Measurements from ENCODE around the gene CREB3L4. TPM values are rescaled to one million over a fixed set of nuclear protein-coding genes. Genes with fewer than 3 reads are reported as not detected.

The CREB3L4 gene
- total and polyA plus RNA-seq, 2 donors (not counting 3 experiments of a cell fraction or from before 2014, with no cell fraction given) = 8.1 to 12.1 TPM

DNA sequence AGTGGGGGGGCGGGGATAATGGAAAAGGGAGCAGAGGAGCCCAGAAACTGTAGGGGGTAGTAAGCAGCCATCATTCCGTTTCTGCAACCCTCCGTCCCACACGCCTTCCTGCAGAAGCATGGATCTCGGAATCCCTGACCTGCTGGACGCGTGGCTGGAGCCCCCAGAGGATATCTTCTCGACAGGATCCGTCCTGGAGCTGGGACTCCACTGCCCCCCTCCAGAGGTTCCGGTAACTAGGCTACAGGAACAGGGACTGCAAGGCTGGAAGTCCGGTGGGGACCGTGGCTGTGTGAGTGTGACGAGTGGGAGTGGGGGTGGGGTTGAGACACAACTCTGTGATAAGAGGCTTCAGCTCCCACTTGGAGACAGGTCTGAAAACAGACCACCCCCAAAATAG, 706 bp downstream of the CREB3L4 start:
- ChIA-PET POLR2A (no interaction called here), CTCF (interaction anchor here (2.4 to 4.7 kb wide), 3 partner anchors 9 to 23 kb away, joined by 10 to 37 read pairs (median 16); partner anchors contain the start of genes DENND4B, JTB and RAB13)
- Histone ChIP-seq H3K9ac (replicated peaks; ENCODE audit: extremely low read depth, insufficient read depth, low read length) (no peak overlapping the region), H3K36me3 (ENCODE audit: control insufficient read depth in 2 of 2, extremely low read depth in 1 of 2, insufficient read depth in 2 of 2, low read length in 2 of 2) (no peaks in the 10 kb centered on the region), H3K9me1 (replicated peaks; ENCODE audit: control insufficient read depth, extremely low read depth, insufficient read depth, low read length) (no peaks in the 10 kb centered on the region), H3K27me3 (ENCODE audit: control insufficient read depth in 2 of 2, insufficient read depth in 2 of 2, low read length in 2 of 2) (no peaks in the 10 kb centered on the region), H4K20me1 (replicated peaks; ENCODE audit: control insufficient read depth, extremely low read depth, insufficient read depth, low read length) (no peaks in the 10 kb centered on the region), H3K27ac (ENCODE audit: insufficient read depth, low read depth, low read length) (no peak overlapping the region), H3K9me3 (replicated peaks; ENCODE audit: control insufficient read depth, insufficient read depth, low read length) (no peaks in the 10 kb centered on the region), H2AFZ (ENCODE audit: low read depth, low read length) (peak overlapping the region; percentile 16), H3K79me2 (ENCODE audit: control insufficient read depth, insufficient read depth, low read length) (no peaks in the 10 kb centered on the region), H3K4me1 (ENCODE audit: control insufficient read depth, extremely low read depth, insufficient read depth, low read length) (peaks cover 26% of the 10 kb centered on the region), H3K4me3 (replicated peaks in 1 of 3; ENCODE audit: insufficient read depth in 1 of 3, low read depth in 1 of 3, low read length in 3 of 3) (peak overlapping the region in 2 of 3 experiments; percentile 62 to 68), H3K4me2 (ENCODE audit: insufficient read depth, low read length) (peak overlapping the region; percentile 83)
- intact Hi-C loops (cut with micrococcal nuclease) (no loop called here), dilution Hi-C loops (cut with MboI; ENCODE audit: extremely low pct_ligation_motif_present, low sequenced_read_pairs) (no loop called here)
- FAIRE-seq (no peak), DNase-seq (ENCODE audit: low read depth, low spot score) (no peak)
- TF ChIP-seq FOS (IDR thresholded peaks at IDR 0.05; ENCODE audit: borderline replicate concordance, insufficient read depth, low read length) (no peak), POLR2AphosphoS5 (IDR thresholded peaks at IDR 0.05; ENCODE audit: insufficient read depth, low read depth, low read length) (no peak), MYC (IDR thresholded peaks at IDR 0.05; ENCODE audit: low read depth, low read length) (no peak), POLR2A (IDR thresholded peaks at IDR 0.05; ENCODE audit: low read depth, low read length) (no peak), JUN (IDR thresholded peaks at IDR 0.05; ENCODE audit: borderline replicate concordance, insufficient read depth, insufficient read length, low read depth) (no peak), GATA2 (IDR thresholded peaks at IDR 0.05; ENCODE audit: insufficient read depth, insufficient read length, low read depth, low read length) (no peak), EZH2 (IDR thresholded peaks at IDR 0.05; ENCODE audit: borderline replicate concordance, low read depth, low read length, severe bottlenecking) (no peak)
- TF ChIP-seq, protein P1, sequence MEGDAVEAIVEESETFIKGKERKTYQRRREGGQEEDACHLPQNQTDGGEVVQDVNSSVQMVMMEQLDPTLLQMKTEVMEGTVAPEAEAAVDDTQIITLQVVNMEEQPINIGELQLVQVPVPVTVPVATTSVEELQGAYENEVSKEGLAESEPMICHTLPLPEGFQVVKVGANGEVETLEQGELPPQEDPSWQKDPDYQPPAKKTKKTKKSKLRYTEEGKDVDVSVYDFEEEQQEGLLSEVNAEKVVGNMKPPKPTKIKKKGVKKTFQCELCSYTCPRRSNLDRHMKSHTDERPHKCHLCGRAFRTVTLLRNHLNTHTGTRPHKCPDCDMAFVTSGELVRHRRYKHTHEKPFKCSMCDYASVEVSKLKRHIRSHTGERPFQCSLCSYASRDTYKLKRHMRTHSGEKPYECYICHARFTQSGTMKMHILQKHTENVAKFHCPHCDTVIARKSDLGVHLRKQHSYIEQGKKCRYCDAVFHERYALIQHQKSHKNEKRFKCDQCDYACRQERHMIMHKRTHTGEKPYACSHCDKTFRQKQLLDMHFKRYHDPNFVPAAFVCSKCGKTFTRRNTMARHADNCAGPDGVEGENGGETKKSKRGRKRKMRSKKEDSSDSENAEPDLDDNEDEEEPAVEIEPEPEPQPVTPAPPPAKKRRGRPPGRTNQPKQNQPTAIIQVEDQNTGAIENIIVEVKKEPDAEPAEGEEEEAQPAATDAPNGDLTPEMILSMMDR (IDR thresholded peaks at IDR 0.05; ENCODE audit: extremely low read depth in 1 of 2, insufficient read depth in 1 of 2, low read depth in 1 of 2, low read length in 2 of 2) = no peak
- TF ChIP-seq, protein P2, sequence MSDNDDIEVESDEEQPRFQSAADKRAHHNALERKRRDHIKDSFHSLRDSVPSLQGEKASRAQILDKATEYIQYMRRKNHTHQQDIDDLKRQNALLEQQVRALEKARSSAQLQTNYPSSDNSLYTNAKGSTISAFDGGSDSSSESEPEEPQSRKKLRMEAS (IDR thresholded peaks at IDR 0.05; ENCODE audit: insufficient read depth, insufficient read length) = no peak
- no TSS peak for BruUV-seq (replicated peaks)

All from endothelial cell of umbilical vein (primary cell).